Measurements from ENCODE around the gene CDH4. TPM values are rescaled to one million over a fixed set of nuclear protein-coding genes. Genes with fewer than 3 reads are reported as not detected.

The CDH4 gene
- total RNA-seq, 1 experiment from 2014 or later, result 3.9 TPM

DNA sequence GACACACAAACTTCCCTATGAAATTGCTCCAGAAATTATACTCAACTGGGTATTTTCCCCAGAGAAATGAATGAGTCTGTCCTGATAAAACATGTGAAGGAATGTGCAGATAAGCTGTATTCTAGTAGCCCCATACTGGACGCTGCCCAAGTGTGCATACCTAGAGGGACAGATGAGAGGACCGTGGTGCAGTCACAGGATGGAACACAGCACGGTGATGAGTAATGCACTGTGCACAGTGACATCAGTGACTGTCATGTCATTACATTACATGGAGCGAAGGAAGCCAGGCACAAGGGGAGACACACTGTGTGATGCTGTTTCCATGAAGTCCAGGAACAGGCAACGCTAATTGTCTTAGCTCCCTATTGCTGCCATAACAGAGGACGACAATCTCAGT is 155.5 kb downstream of the CDH4 start:
- no peak for DNase-seq
- H3K4me3 ChIP-seq (ENCODE audit: insufficient read depth, low read depth, low read length), result no peak overlapping the region

DNA sequence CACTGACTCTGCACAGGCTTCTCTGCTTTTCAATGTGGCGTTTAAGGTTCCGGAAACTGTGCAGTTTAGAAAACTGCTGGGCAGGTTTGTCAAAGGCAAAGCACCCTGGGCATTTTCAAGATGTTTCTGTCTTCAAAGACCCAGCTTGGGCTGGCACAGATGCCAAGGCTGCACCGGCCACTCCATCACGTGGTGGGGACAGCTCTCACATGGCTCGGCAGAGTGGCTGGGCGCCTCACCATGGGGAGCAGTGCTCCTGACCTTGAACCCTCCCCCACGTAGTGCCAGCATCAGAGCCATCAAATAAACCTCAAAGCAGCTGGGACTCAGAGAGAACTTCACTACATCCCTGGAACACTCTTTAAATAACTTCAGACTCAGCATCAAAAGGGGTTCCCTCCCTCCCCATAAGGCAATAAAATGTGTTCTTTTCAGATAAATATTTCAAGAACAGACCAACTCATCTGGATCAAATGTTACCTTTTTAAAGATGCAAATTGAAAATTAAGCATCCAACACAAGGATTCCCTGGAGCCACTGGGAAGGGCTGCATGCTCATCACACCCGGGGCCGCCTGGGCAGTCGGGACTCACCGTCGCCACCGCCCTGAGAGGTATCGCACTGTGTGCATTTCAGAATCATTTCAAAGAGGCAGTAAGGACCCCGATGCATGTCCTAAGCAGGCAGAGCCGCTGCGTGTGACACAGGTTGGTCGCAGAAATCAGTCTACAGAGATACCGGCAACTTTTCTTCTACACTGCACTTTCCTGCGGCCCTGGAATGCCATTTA is 157.1 kb downstream of the CDH4 start:
- H3K36me3 ChIP-seq (replicated peaks; ENCODE audit: control insufficient read depth, insufficient read depth, low read length), result no peaks in the 10 kb centered on the region
- DNase-seq, result no peak
- no peaks in the 10 kb centered on the region; the same call in none of the 2 replicates for H3K27me3 ChIP-seq (ENCODE audit: control insufficient read depth, insufficient read depth, low read length)
- H3K4me3 ChIP-seq (ENCODE audit: insufficient read depth, low read depth, low read length), result no peak overlapping the region

More for the DNA sequence above, 155.5 kb downstream of the CDH4 start:
- Histone ChIP-seq H3K36me3 (replicated peaks; ENCODE audit: control insufficient read depth, insufficient read depth, low read length) (no peaks in the 10 kb centered on the region), H3K27me3 (ENCODE audit: control insufficient read depth, insufficient read depth, low read length) (no peaks in the 10 kb centered on the region; the same call in none of the 2 replicates)

DNA sequence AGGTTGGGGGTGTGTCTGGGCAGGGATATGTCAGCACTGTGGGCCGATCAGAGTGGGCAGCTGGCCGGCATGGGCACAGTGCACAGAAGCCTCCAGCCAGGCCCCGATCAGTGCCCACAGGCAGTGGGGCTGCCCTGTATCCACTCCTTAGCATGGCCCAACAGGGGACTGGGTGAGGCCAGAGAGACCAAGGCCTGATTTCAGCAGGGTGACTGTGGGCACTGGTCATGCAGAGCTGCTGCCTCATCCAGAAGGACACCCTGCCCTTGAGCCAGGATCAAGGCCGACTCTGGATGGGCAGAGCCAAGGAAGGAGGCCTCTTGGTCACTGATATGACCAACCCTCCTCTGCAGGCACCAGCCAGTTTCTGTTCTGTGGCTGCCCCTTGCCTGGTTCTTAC is 159.7 kb downstream of the CDH4 start:
- H3K36me3 ChIP-seq (replicated peaks; ENCODE audit: control insufficient read depth, insufficient read depth, low read length), result no peaks in the 10 kb centered on the region
- H3K27me3 ChIP-seq (ENCODE audit: control insufficient read depth, insufficient read depth, low read length), result no peaks in the 10 kb centered on the region; the same call in none of the 2 replicates
- H3K4me3 ChIP-seq (ENCODE audit: insufficient read depth, low read depth, low read length), result no peak overlapping the region
- DNase-seq, result no peak

DNA sequence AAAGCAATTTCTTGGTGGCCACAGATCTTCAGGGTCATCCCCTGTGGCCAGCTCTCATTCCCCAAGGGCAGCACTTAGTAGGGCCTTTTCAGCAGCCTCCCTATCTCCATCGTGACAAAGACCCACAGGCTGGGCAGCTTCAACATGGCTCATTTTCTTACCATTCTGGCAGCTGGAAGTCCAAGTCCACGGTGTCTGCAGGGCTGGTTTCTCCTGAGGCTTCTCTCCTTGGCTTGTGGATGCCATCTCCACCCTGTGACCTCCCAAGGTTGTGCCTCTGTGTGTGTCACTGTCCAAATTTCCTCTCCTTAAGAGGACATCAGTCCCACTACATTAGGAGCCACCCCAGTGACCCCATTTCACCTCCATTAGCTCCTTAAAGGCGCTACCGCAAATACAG is 161.7 kb downstream of the CDH4 start:
- peaks cover 3% of the 10 kb centered on the region for H3K27me3 ChIP-seq (ENCODE audit: control insufficient read depth, insufficient read depth, low read length)
- no peaks in the 10 kb centered on the region for H3K36me3 ChIP-seq (replicated peaks; ENCODE audit: control insufficient read depth, insufficient read depth, low read length)
- H3K4me3 ChIP-seq (ENCODE audit: insufficient read depth, low read depth, low read length), result no peak overlapping the region
- no peak for DNase-seq

DNA sequence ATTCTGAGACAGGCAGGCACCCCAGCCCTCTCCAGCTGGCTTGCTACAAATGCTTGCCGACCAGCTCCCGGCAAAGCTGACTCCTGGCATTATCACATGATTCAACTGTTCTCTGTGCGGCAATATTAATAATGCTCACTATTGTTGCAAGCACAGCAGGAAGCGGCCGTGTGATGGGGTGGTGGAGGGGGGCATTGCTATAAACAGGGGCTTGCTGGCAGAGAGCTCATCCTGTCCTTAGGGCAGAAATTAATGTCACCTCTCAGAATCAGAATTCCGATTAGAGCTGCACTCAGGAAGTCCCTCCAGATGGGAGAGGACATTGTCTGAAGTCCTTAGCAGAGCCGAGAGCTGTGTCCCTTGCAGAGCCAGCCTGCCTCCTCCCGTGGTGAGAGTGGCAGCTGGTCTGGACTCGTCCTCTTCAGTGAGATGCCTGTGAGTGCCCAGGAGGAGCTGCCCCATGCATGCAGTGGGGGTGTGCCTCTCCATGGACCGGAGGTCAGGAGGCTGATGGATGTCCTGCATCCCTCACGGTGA is 162.5 kb downstream of the CDH4 start:
- no peak for DNase-seq
- peaks cover 3% of the 10 kb centered on the region for H3K27me3 ChIP-seq (ENCODE audit: control insufficient read depth, insufficient read depth, low read length)
- no peak overlapping the region for H3K4me3 ChIP-seq (ENCODE audit: insufficient read depth, low read depth, low read length)
- H3K36me3 ChIP-seq (replicated peaks; ENCODE audit: control insufficient read depth, insufficient read depth, low read length), result no peaks in the 10 kb centered on the region

DNA sequence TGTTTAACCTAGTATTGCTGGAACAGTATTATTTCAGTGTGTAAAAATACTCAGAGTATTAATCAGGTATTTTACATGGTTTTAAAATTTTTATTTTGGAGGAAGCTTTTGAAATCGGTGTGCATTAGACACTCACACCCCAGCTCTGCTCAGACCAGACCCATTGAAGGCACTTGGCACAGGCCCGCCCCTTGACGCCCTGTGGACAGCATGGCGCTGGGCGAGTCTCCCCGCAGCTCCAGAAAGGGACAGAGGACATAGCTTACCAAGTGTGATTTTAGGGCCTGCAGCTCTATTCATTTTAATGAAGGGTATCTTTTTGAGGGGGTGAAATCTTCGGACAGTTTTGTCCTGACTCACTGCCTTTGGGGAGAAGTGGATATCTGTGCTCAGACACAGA is 164.5 kb downstream of the CDH4 start:
- peaks cover 3% of the 10 kb centered on the region for H3K27me3 ChIP-seq (ENCODE audit: control insufficient read depth, insufficient read depth, low read length)
- H3K36me3 ChIP-seq (replicated peaks; ENCODE audit: control insufficient read depth, insufficient read depth, low read length), result no peaks in the 10 kb centered on the region
- no peak for DNase-seq
- no peak overlapping the region for H3K4me3 ChIP-seq (ENCODE audit: insufficient read depth, low read depth, low read length)

DNA sequence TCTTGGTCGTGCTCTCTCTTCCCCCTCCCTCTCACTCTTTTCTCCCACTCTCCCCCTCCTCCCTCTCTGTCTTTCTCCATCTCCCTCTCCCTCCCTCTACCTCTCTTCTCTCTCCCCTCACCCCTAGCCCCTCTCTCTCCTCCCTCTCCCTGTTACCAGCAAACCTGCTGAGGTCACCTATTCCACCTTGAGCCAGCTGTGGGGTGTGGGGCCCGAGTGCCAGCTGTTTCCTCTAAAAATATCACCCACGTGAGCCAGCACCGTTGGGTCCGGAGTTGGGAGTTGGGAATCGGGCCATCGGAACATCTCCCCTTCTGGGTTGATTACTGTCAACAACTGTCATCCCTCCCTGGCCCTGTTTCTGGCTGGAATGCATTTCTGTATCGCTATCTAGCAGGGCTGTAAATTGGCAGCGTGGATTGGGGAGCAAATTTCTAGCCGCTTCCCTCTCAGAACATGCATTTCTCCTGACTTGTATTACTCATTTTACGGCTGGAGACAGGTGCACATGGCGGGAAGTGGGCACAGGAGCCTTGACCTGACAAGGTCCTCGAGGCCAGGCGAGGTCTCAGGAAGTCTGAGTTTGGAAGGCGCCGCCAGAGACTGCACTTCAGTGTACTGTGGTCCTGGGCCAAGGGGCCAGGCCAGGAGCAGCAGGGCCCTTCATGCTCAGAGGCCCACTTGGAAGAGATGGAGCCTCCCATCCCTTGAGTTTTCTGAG is 165.3 kb downstream of the CDH4 start:
- no peak for DNase-seq
- Histone ChIP-seq H3K4me3 (ENCODE audit: insufficient read depth, low read depth, low read length) (no peak overlapping the region), H3K36me3 (replicated peaks; ENCODE audit: control insufficient read depth, insufficient read depth, low read length) (no peaks in the 10 kb centered on the region), H3K27me3 (ENCODE audit: control insufficient read depth, insufficient read depth, low read length) (peaks cover 3% of the 10 kb centered on the region)

DNA sequence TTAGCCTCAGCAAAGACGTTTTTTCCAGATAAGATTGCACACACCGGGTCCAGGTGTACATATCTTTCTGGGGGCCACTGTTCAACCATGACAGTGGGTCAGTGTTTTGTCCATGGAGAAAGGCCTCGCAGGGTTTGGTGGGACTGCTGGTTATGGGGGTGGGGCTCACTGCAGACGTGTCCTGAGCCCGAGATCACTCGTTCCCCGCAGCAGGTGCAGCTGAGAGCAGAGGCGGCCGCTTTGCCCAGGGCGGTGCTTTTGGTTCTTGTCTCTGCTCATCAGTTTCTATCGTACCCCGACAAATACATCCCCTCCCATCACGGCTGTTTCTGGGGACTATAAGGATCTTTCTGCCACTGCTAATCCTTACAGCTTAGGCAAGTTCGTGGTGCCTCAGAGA is 166.9 kb downstream of the CDH4 start:
- peaks cover 3% of the 10 kb centered on the region for H3K27me3 ChIP-seq (ENCODE audit: control insufficient read depth, insufficient read depth, low read length)
- H3K36me3 ChIP-seq (replicated peaks; ENCODE audit: control insufficient read depth, insufficient read depth, low read length), result no peaks in the 10 kb centered on the region
- no peak overlapping the region for H3K4me3 ChIP-seq (ENCODE audit: insufficient read depth, low read depth, low read length)
- DNase-seq, result no peak

DNA sequence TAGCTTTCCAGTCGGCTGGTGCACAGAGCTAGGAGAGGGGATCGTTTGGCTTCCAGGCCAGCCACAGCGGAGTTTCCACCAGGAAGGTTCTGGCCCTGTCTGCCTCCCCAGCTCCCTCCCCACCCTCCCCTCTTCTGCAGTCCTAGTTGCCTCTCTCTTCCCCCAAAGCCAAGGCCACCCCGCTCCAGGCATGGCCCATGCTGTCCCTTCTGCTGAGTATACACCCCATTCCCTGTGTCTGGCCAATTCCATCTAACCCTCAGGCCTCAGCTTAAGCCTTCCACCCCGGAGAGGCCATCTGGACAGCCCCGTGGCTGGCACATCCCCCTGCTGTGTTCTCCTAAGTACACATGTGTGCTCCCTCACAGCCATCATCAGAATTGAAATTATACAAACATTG is 167.4 kb downstream of the CDH4 start:
- DNase-seq, result no peak
- H3K4me3 ChIP-seq (ENCODE audit: insufficient read depth, low read depth, low read length), result no peak overlapping the region
- H3K27me3 ChIP-seq (ENCODE audit: control insufficient read depth, insufficient read depth, low read length), result peaks cover 3% of the 10 kb centered on the region
- H3K36me3 ChIP-seq (replicated peaks; ENCODE audit: control insufficient read depth, insufficient read depth, low read length), result no peaks in the 10 kb centered on the region

DNA sequence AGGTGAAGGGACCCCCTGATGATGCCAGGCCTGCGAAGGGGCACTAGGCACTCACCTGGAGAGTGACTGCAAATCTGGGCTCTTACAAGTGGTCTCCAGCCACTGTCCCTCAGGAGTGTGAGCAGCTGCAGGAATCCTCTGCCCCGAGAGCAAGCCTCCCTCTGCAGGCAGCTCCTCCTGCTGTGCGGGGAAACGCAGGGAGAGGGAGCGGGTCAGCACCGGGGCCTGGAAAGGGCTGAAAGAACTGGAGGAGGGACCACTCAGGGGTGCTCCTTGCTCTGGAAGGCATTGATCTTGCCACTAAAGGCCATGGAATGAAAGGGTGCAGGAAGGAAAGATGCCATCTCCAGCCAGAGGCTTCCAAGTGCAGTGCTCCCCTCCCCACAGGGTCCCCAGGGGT is 168.0 kb downstream of the CDH4 start:
- no peak for DNase-seq

DNA sequence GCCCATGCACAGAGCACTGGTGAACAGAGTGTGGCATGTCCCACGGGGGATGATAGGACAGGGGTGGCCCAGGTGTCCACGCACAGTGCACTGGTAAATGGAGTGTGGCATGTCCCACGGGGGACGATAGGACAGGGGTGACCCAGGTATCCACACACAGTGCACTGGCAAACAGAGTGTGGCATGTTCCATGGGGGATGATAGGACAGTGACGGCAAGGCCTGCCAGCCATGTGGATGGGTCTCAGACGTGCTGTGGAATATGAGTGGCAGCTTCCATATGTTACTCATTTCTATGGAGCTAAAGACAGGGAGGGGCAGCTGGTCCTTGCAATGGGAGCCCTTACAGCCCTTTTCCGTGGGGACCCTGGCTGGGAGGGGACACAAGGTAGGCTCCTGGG is 168.7 kb downstream of the CDH4 start:
- H3K36me3 ChIP-seq (replicated peaks; ENCODE audit: control insufficient read depth, insufficient read depth, low read length), result no peaks in the 10 kb centered on the region
- DNase-seq, result no peak
- no peak overlapping the region for H3K4me3 ChIP-seq (ENCODE audit: insufficient read depth, low read depth, low read length)
- H3K27me3 ChIP-seq (ENCODE audit: control insufficient read depth, insufficient read depth, low read length), result peaks cover 3% of the 10 kb centered on the region

More for the DNA sequence above, 168.0 kb downstream of the CDH4 start:
- Histone ChIP-seq H3K36me3 (replicated peaks; ENCODE audit: control insufficient read depth, insufficient read depth, low read length) (no peaks in the 10 kb centered on the region), H3K27me3 (ENCODE audit: control insufficient read depth, insufficient read depth, low read length) (peaks cover 3% of the 10 kb centered on the region), H3K4me3 (ENCODE audit: insufficient read depth, low read depth, low read length) (no peak overlapping the region)

DNA sequence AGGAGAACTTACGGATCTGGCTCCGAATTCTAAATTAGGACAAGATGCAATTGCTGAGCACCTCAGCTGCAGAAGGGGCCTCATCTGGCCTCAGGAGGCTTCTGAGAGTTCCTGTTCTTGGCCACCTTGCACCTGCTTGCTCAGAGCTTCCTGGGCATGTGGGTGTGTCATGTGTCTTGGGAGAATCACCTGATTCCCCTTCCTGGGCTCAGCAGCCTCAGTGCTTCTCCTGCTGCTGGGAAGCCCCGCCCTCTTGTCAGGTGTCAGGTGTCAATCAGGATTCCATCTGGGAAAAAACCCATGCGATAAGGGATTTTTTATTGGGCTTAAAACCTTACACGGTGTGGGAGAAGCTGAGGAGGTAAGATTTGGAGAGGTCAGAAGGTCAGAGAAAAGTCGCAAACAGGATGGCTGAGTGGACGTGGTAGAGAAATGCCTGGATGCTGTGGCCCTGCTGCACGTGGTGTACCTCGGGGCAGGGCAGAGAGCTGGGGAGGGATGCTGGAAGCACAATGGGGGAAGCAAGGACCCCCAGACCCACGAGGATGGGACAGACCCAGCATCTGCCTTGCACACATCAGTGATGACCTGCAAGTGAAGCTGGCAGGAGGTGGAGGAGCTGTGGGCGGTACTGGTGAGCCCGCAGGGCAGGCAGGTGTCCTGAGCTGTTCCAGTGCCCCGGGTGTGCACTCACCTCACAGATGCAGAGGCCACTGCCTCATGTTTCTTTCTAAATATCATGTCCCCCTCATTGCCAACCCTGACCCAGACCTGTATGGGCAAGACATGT is 170.8 kb downstream of the CDH4 start:
- no peaks in the 10 kb centered on the region for H3K36me3 ChIP-seq (replicated peaks; ENCODE audit: control insufficient read depth, insufficient read depth, low read length)
- DNase-seq, result peak; percentile 72
- peaks cover 3% of the 10 kb centered on the region for H3K27me3 ChIP-seq (ENCODE audit: control insufficient read depth, insufficient read depth, low read length)
- H3K4me3 ChIP-seq (ENCODE audit: insufficient read depth, low read depth, low read length), result no peak overlapping the region

DNA sequence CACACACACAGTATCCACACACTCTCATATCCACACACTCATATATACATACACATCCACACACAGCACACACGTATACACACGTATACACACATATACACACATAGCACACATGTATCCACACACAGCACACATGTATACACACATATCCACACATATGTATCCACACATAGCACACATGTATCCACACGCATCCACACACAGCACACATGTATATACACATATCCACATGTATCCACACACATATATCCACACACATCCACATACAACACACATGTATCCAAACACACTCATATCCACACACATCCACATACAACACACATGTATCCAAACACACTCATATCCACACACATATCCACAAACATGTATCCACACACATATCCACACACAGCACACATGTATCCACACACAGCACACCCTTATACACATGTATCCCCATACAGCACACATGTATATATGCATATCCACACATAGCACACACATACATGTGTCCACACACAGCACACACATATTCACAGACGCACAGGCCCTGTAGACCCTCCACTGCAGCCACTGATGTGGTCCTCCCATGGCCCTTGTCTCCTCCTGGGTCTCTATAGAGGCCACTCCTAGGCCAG is 172.1 kb downstream of the CDH4 start:
- DNase-seq, result no peak
- Histone ChIP-seq H3K4me3 (ENCODE audit: insufficient read depth, low read depth, low read length) (no peak overlapping the region), H3K27me3 (ENCODE audit: control insufficient read depth, insufficient read depth, low read length) (peaks cover 2% of the 10 kb centered on the region), H3K36me3 (replicated peaks; ENCODE audit: control insufficient read depth, insufficient read depth, low read length) (no peaks in the 10 kb centered on the region)
